ENCODE measurements around the gene HOXB2. TPM values are rescaled to one million over a fixed set of nuclear protein-coding genes. Genes with fewer than 3 reads are reported as not detected.
A peak's percentile ranks its signal among the peaks of the same experiment; 100 is the strongest.

HOXB2 gene
- total and polyA plus RNA-seq, 9 of the 15 experiments (the other 6 are each of a cell fraction or from before 2014, with no cell fraction given) = 2.1 to 97.7 (median 21.2) TPM

- ATAC-seq (no peak), DNase-seq (ENCODE audit: extremely low read depth in 1 of 4, low spot score in 3 of 4) (no peak), FAIRE-seq (no peak)
- H3K79me2 ChIP-seq (ENCODE audit: control insufficient read depth, insufficient read depth, low read length) = peaks cover 22% of the 10 kb centered on the region
- H3K4me2 ChIP-seq (ENCODE audit: insufficient read depth, low read length) = no peak overlapping the region
- H3K27ac ChIP-seq (ENCODE audit: extremely low read depth, low read depth, low read length) = no peak overlapping the region
- H3K36me3 ChIP-seq (ENCODE audit: control insufficient read depth, insufficient read depth, low read length) = no peaks in the 10 kb centered on the region
- no TSS peak for BruUV-seq (replicated peaks)
- H4K20me1 ChIP-seq (replicated peaks; ENCODE audit: control insufficient read depth, insufficient read depth, low read length) = no peaks in the 10 kb centered on the region
- 50% methylated on average over 5 of the region's 5 CpGs for WGBS (ENCODE audit: insufficient coverage, low coverage, missing lambda C conversion rate)
- H2AFZ ChIP-seq (ENCODE audit: low read depth, low read length) = no peak overlapping the region
- intact Hi-C loops (cut with micrococcal nuclease) = no loop called here
- no peak overlapping the region for H3K9ac ChIP-seq (ENCODE audit: insufficient read depth in 1 of 2, low read depth in 2 of 2, low read length in 2 of 2)
- H3K4me1 ChIP-seq (replicated peaks in 1 of 2; ENCODE audit: control insufficient read depth in 2 of 2, insufficient read depth in 2 of 2, low read length in 2 of 2) = peaks cover 27 to 29% of the 10 kb centered on the region in 2 experiments
- ChIA-PET CTCF (ENCODE audit: low intra/inter-chr PET ratio) (no interaction called here), POLR2A (interaction anchor here (0.5 to 2.0 kb wide), 9 partner anchors 14 to 422 kb away, joined by 3 to 6 read pairs (median 3); partner anchors contain the start of gene HOXB6)
- H3K4me3 ChIP-seq = no peak overlapping the region
- in situ Hi-C loops (cut with MboI) = no loop called here
- no peaks in the 10 kb centered on the region for H3K27me3 ChIP-seq (ENCODE audit: control insufficient read depth in 2 of 2, insufficient read depth in 2 of 2, low read length in 2 of 2)
- no peaks in the 10 kb centered on the region for H3K9me3 ChIP-seq (replicated peaks; ENCODE audit: control insufficient read depth, insufficient read depth, low read depth, low read length)
- H3K9me1 ChIP-seq (ENCODE audit: control insufficient read depth, insufficient read depth, low read length) = no peaks in the 10 kb centered on the region
- TF ChIP-seq MAZ (CRISPR knock-in tag; conservative IDR thresholded peaks at IDR 0.05 in 1 of 2, IDR thresholded peaks at IDR 0.05 in 1 of 2) = 0 out of 4 replicates have a peak, but pooled peaks of 1 of the 2 experiments have one; percentile 28
- no peak for TF ChIP-seq ZNF830 (CRISPR knock-in tag; IDR thresholded peaks at IDR 0.05)
- TF ChIP-seq ZNF184 (CRISPR knock-in tag; IDR thresholded peaks at IDR 0.05) = no peak
- TF ChIP-seq FOXA3 (CRISPR knock-in tag; conservative IDR thresholded peaks at IDR 0.05 in 1 of 2, IDR thresholded peaks at IDR 0.05 in 1 of 2) = peak in 1 of 2 experiments; percentile 27; a peak in 1 of 4 replicates
- TF ChIP-seq ZMIZ1 (IDR thresholded peaks at IDR 0.05; ENCODE audit: low read depth in 2 of 2, low read length in 2 of 2) = no peak
- no peak for TF ChIP-seq ZBTB12 (CRISPR knock-in tag; IDR thresholded peaks at IDR 0.05)
- peak; percentile 66 for TF ChIP-seq ZNF175 (CRISPR knock-in tag; IDR thresholded peaks at IDR 0.05; ENCODE audit: low read depth)
- no peak for TF ChIP-seq NR2C2 (CRISPR knock-in tag; IDR thresholded peaks at IDR 0.05)
- peak; percentile 25; the same call in 1 of the 2 replicates for TF ChIP-seq NR2C2 (tag; IDR thresholded peaks at IDR 0.05)
- peak; percentile 16; the same call in 1 of the 2 replicates for TF ChIP-seq CXXC5 (CRISPR knock-in tag; IDR thresholded peaks at IDR 0.05)
- TF ChIP-seq GABPA (tag; conservative IDR thresholded peaks at IDR 0.05; ENCODE audit: low read depth) = peak; percentile 69
- TF ChIP-seq L3MBTL2 (IDR thresholded peaks at IDR 0.05) = 0 out of 2 replicates have a peak, but pooled peaks have one; percentile 20
- no peak for TF ChIP-seq CEBPG (CRISPR knock-in tag; IDR thresholded peaks at IDR 0.05)
- TF ChIP-seq CEBPG (tag; conservative IDR thresholded peaks at IDR 0.05 in 1 of 2, IDR thresholded peaks at IDR 0.05 in 1 of 2) = peak in 1 of 2 experiments; percentile 75; a peak in 2 of 4 replicates
- peak; percentile 22; the same call in 1 of the 2 replicates for TF ChIP-seq PKNOX1 (IDR thresholded peaks at IDR 0.05)
These were observed 42.6 kb upstream of the HOXB2 start for GRCh38 chr17:48587276-48588073.
